ENCODE results near the gene TRIM9. TPM values are rescaled to one million over a fixed set of nuclear protein-coding genes. Genes with fewer than 3 reads are reported as not detected.
A peak's percentile ranks its signal among the peaks of the same experiment; 100 is the strongest.

TRIM9 gene
- total and polyA plus RNA-seq, 5 experiments from 2014 or later, result 0.10 to 2.8 (median 1.3) TPM; not detected in 1

DNA sequence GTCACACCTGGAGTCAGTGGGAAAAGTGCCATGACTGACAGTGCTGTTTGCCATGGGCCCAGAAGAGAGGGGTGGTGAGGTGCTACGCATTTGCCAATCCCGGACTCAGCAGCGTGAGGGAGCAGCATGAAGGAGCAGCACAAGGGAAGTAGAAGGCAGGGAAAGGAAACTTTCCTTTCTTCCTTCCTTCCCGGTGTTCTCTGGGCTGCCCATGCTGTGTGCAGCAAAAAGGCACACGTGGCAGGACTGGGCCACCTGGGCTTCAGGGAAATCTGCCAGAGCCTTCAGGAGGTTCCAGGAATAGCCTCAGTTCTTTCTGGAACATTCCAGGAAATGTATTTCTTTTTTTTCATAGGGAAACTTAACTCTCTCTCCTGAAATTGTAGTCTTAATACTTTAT lies 23.0 kb downstream of the TRIM9 start:
- ATAC-seq, result no peak
- Mint-ChIP-seq H3K27me3 (peaks cover 0 to 8% (median 1%) of the 10 kb centered on the region in 5 donors), H3K4me1 (no peaks in the 10 kb centered on the region)

DNA sequence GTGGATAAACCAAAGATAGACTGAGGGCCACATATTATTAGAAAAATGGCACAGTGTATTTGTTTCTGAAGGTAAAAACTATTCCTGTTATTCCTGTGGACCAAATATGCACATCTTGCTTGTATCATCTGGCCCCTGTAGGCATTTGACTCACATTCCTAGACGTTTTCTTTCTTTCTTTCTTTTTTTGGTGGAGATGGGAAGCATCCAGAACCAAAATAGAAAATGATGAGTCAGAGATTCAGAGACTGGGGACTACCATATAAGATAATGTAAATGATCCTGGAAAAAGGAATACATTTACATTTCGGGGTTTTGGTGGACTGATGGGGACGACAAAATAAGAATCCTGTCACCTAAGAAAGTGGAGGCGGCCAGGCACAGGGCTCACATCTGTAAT lies 24.2 kb downstream of the TRIM9 start:
- Mint-ChIP-seq H3K36me3 (no peaks in the 10 kb centered on the region), H3K27ac (no peak overlapping the region), H3K9me3 (peaks cover 0 to 3% (median 0%) of the 10 kb centered on the region in 9 donors), H3K27me3 (peaks cover 0 to 6% (median 0%) of the 10 kb centered on the region in 5 donors), H3K4me3 (no peak overlapping the region), H3K4me1 (no peaks in the 10 kb centered on the region)
- DNase-seq, result no peak
- no peak for ATAC-seq
- POLR2A ChIA-PET, result interaction anchor here (0.7 kb wide), 1 partner anchor 867 kb away, joined by 9 read pairs; no protein-coding TSS in a partner anchor

More for the DNA sequence above, 23.0 kb downstream of the TRIM9 start:
- POLR2A ChIA-PET, result interaction anchor here (0.5 kb wide), 1 partner anchor 406 kb away, joined by 3 read pairs; no protein-coding TSS in a partner anchor
- no peak for DNase-seq
- no peak overlapping the region for H3K27ac Mint-ChIP-seq
- peaks cover 0 to 3% (median 0%) of the 10 kb centered on the region in 9 donors for H3K9me3 Mint-ChIP-seq
- H3K4me3 Mint-ChIP-seq, result no peak overlapping the region
- H3K36me3 Mint-ChIP-seq, result no peaks in the 10 kb centered on the region

GRCh38 chr14:51069055-51069454 lies 25.9 kb downstream of the TRIM9 start:
- H3K4me1 Mint-ChIP-seq, result no peaks in the 10 kb centered on the region
- POLR2A ChIA-PET, result no interaction called here
- ATAC-seq (no peak), DNase-seq (no peak)
- peaks cover 0 to 3% (median 0%) of the 10 kb centered on the region in 5 donors for H3K27me3 Mint-ChIP-seq
- no peaks in the 10 kb centered on the region for H3K36me3 Mint-ChIP-seq
- peaks cover 0 to 3% (median 0%) of the 10 kb centered on the region in 9 donors for H3K9me3 Mint-ChIP-seq
- no peak overlapping the region for H3K27ac Mint-ChIP-seq
- H3K4me3 Mint-ChIP-seq, result no peak overlapping the region

DNA sequence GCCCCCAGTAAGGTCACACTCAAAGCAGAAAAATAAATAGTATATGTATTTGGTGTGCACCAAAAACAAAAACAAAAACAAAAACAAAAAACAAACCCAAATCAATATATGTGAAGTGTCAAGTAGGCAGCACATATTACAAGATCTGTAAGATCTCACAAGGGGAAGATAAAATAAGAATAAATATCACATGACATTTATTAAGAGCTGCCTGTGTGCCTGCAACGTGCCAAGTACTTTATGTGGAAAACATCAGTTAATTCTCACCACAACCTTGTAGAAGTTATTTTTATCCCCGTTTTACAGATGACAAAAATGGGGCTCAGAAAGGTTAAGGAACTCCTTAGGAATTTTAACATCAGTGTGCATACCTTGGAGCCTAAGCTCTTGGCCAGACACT lies 26.6 kb downstream of the TRIM9 start:
- Mint-ChIP-seq H3K9me3 (peaks cover 0 to 4% (median 2%) of the 10 kb centered on the region in 9 donors), H3K36me3 (peaks cover 0 to 2% (median 2%) of the 10 kb centered on the region in 3 donors), H3K4me3 (no peak overlapping the region), H3K4me1 (no peaks in the 10 kb centered on the region), H3K27me3 (peaks cover 0 to 3% (median 0%) of the 10 kb centered on the region in 5 donors), H3K27ac (no peak overlapping the region)
- ATAC-seq (no peak), DNase-seq (no peak)
- POLR2A ChIA-PET, result no interaction called here

- no peak for ATAC-seq
- Mint-ChIP-seq H3K27me3 (peaks cover 0 to 3% (median 0%) of the 10 kb centered on the region in 5 donors), H3K36me3 (peaks cover 0 to 12% (median 10%) of the 10 kb centered on the region in 3 donors), H3K4me1 (no peaks in the 10 kb centered on the region), H3K9me3 (peaks cover 5 to 14% (median 11%) of the 10 kb centered on the region in 9 donors), H3K4me3 (no peak overlapping the region), H3K27ac (no peak overlapping the region)
- no peak for DNase-seq
- POLR2A ChIA-PET, result no interaction called here
Measured at GRCh38 chr14:51067295-51067694, 27.6 kb downstream of the TRIM9 start.

GRCh38 chr14:51066576-51066975 lies 28.3 kb downstream of the TRIM9 start:
- Mint-ChIP-seq H3K27me3 (peaks cover 0 to 3% (median 0%) of the 10 kb centered on the region in 5 donors), H3K27ac (no peak overlapping the region), H3K36me3 (peaks cover 0 to 15% (median 10%) of the 10 kb centered on the region in 3 donors), H3K9me3 (peaks cover 7 to 17% (median 16%) of the 10 kb centered on the region in 9 donors), H3K4me3 (no peak overlapping the region), H3K4me1 (no peaks in the 10 kb centered on the region)
- DNase-seq (no peak), ATAC-seq (no peak)
- POLR2A ChIA-PET, result no interaction called here

GRCh38 chr14:51059032-51059431 lies 35.9 kb downstream of the TRIM9 start:
- Mint-ChIP-seq H3K27me3 (peaks cover 0 to under 1% (median 0%) of the 10 kb centered on the region in 5 donors), H3K4me3 (no peak overlapping the region), H3K36me3 (peaks cover 0 to 15% (median 10%) of the 10 kb centered on the region in 3 donors), H3K4me1 (no peaks in the 10 kb centered on the region), H3K27ac (no peak overlapping the region), H3K9me3 (peaks cover 6 to 17% (median 15%) of the 10 kb centered on the region in 9 donors)
- DNase-seq, result no peak
- ATAC-seq, result no peak
- POLR2A ChIA-PET, result no interaction called here

GRCh38 chr14:51058382-51058781 lies 36.5 kb downstream of the TRIM9 start:
- Mint-ChIP-seq H3K36me3 (peaks cover 0 to 14% (median 10%) of the 10 kb centered on the region in 3 donors), H3K4me1 (no peaks in the 10 kb centered on the region), H3K4me3 (no peak overlapping the region), H3K27me3 (peaks cover 0 to 1% (median 0%) of the 10 kb centered on the region in 5 donors), H3K27ac (no peak overlapping the region), H3K9me3 (peaks cover 6 to 17% (median 14%) of the 10 kb centered on the region in 9 donors)
- ATAC-seq (no peak), DNase-seq (no peak)
- POLR2A ChIA-PET, result no interaction called here

DNA sequence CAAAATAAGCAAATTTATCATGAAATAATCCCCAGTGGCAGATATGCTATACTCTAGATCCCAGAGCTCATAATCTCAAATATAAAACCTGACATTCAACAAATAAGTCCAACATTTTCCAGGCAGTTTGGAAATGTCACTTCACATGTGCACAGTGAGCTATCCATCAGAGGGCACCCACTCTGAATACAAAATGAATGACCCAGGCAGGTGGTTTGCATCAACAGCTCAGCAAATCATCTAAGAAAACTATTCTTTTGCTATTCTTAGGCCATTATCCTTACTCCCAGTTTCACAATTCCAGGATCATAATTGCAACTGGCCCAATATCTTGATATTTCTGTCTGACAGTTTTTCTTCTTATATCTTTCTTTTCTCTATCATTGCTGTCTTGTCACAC lies 38.5 kb downstream of the TRIM9 start:
- H3K36me3 Mint-ChIP-seq, result no peaks in the 10 kb centered on the region
- POLR2A ChIA-PET, result no interaction called here
- ATAC-seq (no peak), DNase-seq (no peak)
- no peak overlapping the region for H3K4me3 Mint-ChIP-seq
- no peaks in the 10 kb centered on the region for H3K9me3 Mint-ChIP-seq
- no peak overlapping the region for H3K27ac Mint-ChIP-seq
- no peaks in the 10 kb centered on the region for H3K4me1 Mint-ChIP-seq
- H3K27me3 Mint-ChIP-seq, result peaks cover 0 to 1% (median 0%) of the 10 kb centered on the region in 5 donors

- H3K9me3 Mint-ChIP-seq, result peaks cover 0 to 2% (median 0%) of the 10 kb centered on the region in 9 donors
- H3K27me3 Mint-ChIP-seq, result peaks cover 0 to 4% (median 0%) of the 10 kb centered on the region in 5 donors
- H3K4me3 Mint-ChIP-seq, result no peak overlapping the region
- peaks cover 0 to 2% (median 0%) of the 10 kb centered on the region in 4 donors for H3K4me1 Mint-ChIP-seq
- no peaks in the 10 kb centered on the region for H3K36me3 Mint-ChIP-seq
- POLR2A ChIA-PET, result no interaction called here
- DNase-seq (no peak), ATAC-seq (no peak)
- H3K27ac Mint-ChIP-seq, result peak overlapping the region in 1 of 10 donors; percentile 20
Measured at GRCh38 chr14:51053157-51053556, 41.7 kb downstream of the TRIM9 start.

DNA sequence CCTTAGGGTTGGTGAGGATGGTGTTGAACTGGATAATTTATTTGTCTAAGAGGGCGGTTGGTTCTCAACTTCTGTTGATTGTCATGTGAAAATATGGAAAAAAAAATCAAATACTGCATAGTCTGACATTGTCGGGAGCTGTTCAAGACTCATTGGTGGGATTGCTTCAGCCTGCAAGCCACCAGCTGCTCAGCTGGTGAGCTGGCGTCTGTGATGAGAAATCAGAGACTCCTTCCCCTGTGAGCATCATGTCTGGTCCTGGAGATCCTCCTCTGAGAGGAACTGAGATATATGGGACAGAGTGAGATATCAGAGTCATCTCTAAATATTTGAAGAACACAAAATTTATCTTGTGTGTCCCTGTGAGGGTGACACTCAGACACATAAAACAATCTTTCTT lies 49.9 kb downstream of the TRIM9 start:
- no peak for DNase-seq
- H3K27me3 Mint-ChIP-seq, result peaks cover 0 to 7% (median 1%) of the 10 kb centered on the region in 5 donors

DNA sequence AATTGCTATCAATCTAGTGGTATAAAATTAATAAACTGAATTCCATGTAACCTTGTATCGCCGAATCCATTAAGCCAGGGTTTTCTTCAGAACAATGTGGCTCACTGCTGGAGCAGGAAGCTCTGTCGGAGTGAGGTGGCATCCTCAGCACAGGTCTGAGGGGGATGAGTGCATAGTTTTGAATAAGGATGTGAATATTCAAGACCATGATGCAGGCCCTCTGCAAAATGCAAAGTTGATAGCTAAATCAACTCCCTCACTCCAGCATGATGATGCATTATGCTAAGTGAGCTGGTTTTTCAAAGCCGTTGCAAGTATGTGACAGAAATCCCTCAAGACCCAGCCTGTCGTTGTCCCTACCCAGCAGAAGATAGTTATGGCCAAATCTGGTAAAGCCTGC lies 53.0 kb downstream of the TRIM9 start:
- no peak overlapping the region for H3K4me3 Mint-ChIP-seq
- no peak for ATAC-seq
- POLR2A ChIA-PET, result no interaction called here
- H3K36me3 Mint-ChIP-seq, result no peaks in the 10 kb centered on the region
- H3K4me1 Mint-ChIP-seq, result peaks cover 0 to 5% (median under 1%) of the 10 kb centered on the region in 4 donors
- no peak for DNase-seq
- peaks cover 0 to 3% (median 1%) of the 10 kb centered on the region in 5 donors for H3K27me3 Mint-ChIP-seq
- no peak overlapping the region for H3K27ac Mint-ChIP-seq
- H3K9me3 Mint-ChIP-seq, result no peaks in the 10 kb centered on the region

More for the DNA sequence above, 49.9 kb downstream of the TRIM9 start:
- Mint-ChIP-seq H3K4me1 (peaks cover 0 to 4% (median under 1%) of the 10 kb centered on the region in 4 donors), H3K27ac (no peak overlapping the region), H3K4me3 (no peak overlapping the region), H3K9me3 (no peaks in the 10 kb centered on the region), H3K36me3 (no peaks in the 10 kb centered on the region)
- no peak for ATAC-seq
- POLR2A ChIA-PET, result no interaction called here

GRCh38 chr14:51041108-51041531 lies 53.8 kb downstream of the TRIM9 start:
- peaks cover 0 to 3% (median under 1%) of the 10 kb centered on the region in 5 donors for H3K27me3 Mint-ChIP-seq
- H3K4me3 Mint-ChIP-seq, result no peak overlapping the region
- no peak overlapping the region for H3K27ac Mint-ChIP-seq
- H3K4me1 Mint-ChIP-seq, result peaks cover 0 to 5% (median under 1%) of the 10 kb centered on the region in 4 donors
- POLR2A ChIA-PET, result no interaction called here
- ATAC-seq (no peak), DNase-seq (no peak)
- no peaks in the 10 kb centered on the region for H3K9me3 Mint-ChIP-seq
- H3K36me3 Mint-ChIP-seq, result no peaks in the 10 kb centered on the region

DNA sequence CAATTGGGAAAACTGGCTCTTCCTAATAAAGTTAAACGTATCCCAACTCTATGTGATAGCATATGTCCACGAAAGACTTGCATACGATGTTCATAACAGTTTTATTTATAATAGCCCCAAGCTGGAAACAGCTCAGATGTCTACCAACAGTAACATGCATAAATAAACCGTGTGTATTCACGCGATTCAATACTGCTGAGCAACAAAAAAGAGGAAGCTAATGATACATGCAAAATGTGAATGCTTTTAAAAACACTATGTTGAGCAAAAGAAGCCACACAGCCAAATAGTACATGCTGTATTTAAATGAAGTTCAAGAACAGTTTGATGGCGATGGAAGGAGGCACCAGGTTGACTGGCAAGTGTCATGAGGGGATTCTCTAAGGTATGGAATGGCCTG lies 55.7 kb downstream of the TRIM9 start:
- Mint-ChIP-seq H3K9me3 (no peaks in the 10 kb centered on the region), H3K4me3 (no peak overlapping the region), H3K27ac (no peak overlapping the region), H3K36me3 (no peaks in the 10 kb centered on the region), H3K27me3 (peaks cover 0 to 3% (median 0%) of the 10 kb centered on the region in 5 donors), H3K4me1 (peaks cover 0 to 5% (median under 1%) of the 10 kb centered on the region in 4 donors)
- no peak for ATAC-seq
- no peak for DNase-seq
- POLR2A ChIA-PET, result no interaction called here

Measured in naive thymus-derived CD8-positive, alpha-beta T cell (primary cell).